ENCODE results near the gene C11orf97. TPM values are rescaled to one million over a fixed set of nuclear protein-coding genes. Genes with fewer than 3 reads are reported as not detected.

Gene C11orf97
- total RNA-seq, 1 experiment from 2014 or later: not detected

DNA sequence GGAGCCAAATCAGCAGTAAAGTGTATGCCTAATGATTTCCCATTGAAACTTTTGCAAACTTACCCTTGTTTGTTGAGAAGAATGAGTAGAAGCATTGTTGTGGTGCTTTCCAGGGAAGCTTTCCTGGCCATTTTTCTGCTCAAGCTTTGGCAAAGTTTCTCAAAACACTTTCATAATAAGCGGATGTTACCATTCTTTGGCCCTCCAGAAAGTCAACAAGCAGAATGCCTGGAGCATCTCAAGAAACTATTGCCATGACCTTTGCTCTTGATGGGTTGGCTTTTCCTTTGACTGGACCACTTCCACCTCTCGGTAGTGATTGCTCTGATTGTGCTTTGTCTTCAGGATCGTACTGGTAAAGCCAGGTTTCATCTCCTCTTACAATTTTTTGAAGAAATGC, 65.6 kb downstream of the C11orf97 start:
- CTCF ChIA-PET: no interaction called here
- DNase-seq (ENCODE audit: low read depth, low spot score) (no peak), ATAC-seq (no peak)
- Histone ChIP-seq H3K9ac (ENCODE audit: low read length) (no peak overlapping the region), H3K36me3 (ENCODE audit: control insufficient read depth in 1 of 2, insufficient read depth in 2 of 2, low read length in 2 of 2) (no peaks in the 10 kb centered on the region), H3K4me3 (replicated peaks in 1 of 2; ENCODE audit: low read depth in 1 of 2, low read length in 2 of 2) (no peak overlapping the region), H3K9me3 (ENCODE audit: control insufficient read depth in 1 of 2, insufficient read depth in 1 of 2, low read depth in 1 of 2, low read length in 2 of 2) (no peaks in the 10 kb centered on the region), H3K79me2 (ENCODE audit: insufficient read depth, low read length) (no peaks in the 10 kb centered on the region), H4K20me1 (ENCODE audit: insufficient read depth) (no peaks in the 10 kb centered on the region), H3K9me2 (ENCODE audit: insufficient read depth) (no peaks in the 10 kb centered on the region), H3K27me3 (ENCODE audit: insufficient read depth, low read length) (no peaks in the 10 kb centered on the region; the same call in 1 of the 2 replicates), H2AFZ (ENCODE audit: low read depth, low read length, poor library complexity, severe bottlenecking) (no peak overlapping the region), H3K4me1 (ENCODE audit: control insufficient read depth in 1 of 2, insufficient read depth in 2 of 2, low read length in 2 of 2) (no peaks in the 10 kb centered on the region), H3K4me2 (ENCODE audit: low read length) (no peak overlapping the region), H3K27ac (ENCODE audit: low read depth, low read length) (no peak overlapping the region)
- POLR2A ChIA-PET: no interaction called here
- BruUV-seq (replicated peaks): no TSS peak
- intact Hi-C loops (cut with micrococcal nuclease): no loop called here
- RAD21 ChIA-PET (ENCODE audit: low non-redundant PET in 1 of 2, low total read pairs in 2 of 2, uncharacterized antibody in 2 of 2, unreplicated experiment in 2 of 2): no interaction called here
- TF ChIP-seq YY1 (IDR thresholded peaks at IDR 0.05; ENCODE audit: extremely low read depth, insufficient replicate concordance, low read depth, low read length): no peak
- TF ChIP-seq, protein P1, sequence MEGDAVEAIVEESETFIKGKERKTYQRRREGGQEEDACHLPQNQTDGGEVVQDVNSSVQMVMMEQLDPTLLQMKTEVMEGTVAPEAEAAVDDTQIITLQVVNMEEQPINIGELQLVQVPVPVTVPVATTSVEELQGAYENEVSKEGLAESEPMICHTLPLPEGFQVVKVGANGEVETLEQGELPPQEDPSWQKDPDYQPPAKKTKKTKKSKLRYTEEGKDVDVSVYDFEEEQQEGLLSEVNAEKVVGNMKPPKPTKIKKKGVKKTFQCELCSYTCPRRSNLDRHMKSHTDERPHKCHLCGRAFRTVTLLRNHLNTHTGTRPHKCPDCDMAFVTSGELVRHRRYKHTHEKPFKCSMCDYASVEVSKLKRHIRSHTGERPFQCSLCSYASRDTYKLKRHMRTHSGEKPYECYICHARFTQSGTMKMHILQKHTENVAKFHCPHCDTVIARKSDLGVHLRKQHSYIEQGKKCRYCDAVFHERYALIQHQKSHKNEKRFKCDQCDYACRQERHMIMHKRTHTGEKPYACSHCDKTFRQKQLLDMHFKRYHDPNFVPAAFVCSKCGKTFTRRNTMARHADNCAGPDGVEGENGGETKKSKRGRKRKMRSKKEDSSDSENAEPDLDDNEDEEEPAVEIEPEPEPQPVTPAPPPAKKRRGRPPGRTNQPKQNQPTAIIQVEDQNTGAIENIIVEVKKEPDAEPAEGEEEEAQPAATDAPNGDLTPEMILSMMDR (IDR thresholded peaks at IDR 0.05 in 2 of 3, conservative IDR thresholded peaks at IDR 0.05 in 1 of 3; ENCODE audit: borderline replicate concordance in 1 of 3, insufficient read depth in 1 of 3, low read depth in 2 of 3, low read length in 2 of 3): no peak
- no peak for TF ChIP-seq EZH2 (IDR thresholded peaks at IDR 0.05)
- TF ChIP-seq REST (IDR thresholded peaks at IDR 0.05; ENCODE audit: low read depth): no peak
- TF ChIP-seq, protein P2, sequence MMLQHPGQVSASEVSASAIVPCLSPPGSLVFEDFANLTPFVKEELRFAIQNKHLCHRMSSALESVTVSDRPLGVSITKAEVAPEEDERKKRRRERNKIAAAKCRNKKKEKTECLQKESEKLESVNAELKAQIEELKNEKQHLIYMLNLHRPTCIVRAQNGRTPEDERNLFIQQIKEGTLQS (IDR thresholded peaks at IDR 0.05): no peak
- no peak for TF ChIP-seq ZNF274 (IDR thresholded peaks at IDR 0.05; ENCODE audit: low read depth, low read length)
- no peak for TF ChIP-seq CBX3 (IDR thresholded peaks at IDR 0.05; ENCODE audit: low read depth)
- no peak for TF ChIP-seq FOSL1 (IDR thresholded peaks at IDR 0.05; ENCODE audit: low read depth)
- TF ChIP-seq POLR2AphosphoS5 (IDR thresholded peaks at IDR 0.05; ENCODE audit: low read depth, low read length): no peak
- TF ChIP-seq ZFX (IDR thresholded peaks at IDR 0.05): no peak
- TF ChIP-seq POLR2A (IDR thresholded peaks at IDR 0.05; ENCODE audit: borderline replicate concordance, extremely low read depth, insufficient read depth, insufficient read length): no peak

MicroRNA genes within 50 kb of the gene (microRNA counts, 767-probe panel; counts per million panel counts)
- microRNA hsa-miR-548l: not detected

Small RNAs within 50 kb of the gene (microRNA-seq; reads per million reads assigned to microRNA genes)
- 33.8 reads per million, percentile 49 among the genes with 10 or more reads in this experiment for gene MIR548L (ENCODE audit: borderline number of aligned reads)

Other genes starting within 250 kb of the C11orf97 start
- gene IZUMO1R, start 207.9 kb upstream of the C11orf97 start, total RNA-seq (2021; ENCODE audit: unreplicated experiment): not detected
- 0.39 TPM for gene GPR83, start 111.0 kb upstream of the C11orf97 start, total RNA-seq (2021; ENCODE audit: unreplicated experiment)
- 20.6 TPM for gene MRE11, start 18.6 kb upstream of the C11orf97 start, total RNA-seq (2021; ENCODE audit: unreplicated experiment)
- 8.2 TPM for gene ANKRD49, start 18.5 kb upstream of the C11orf97 start, total RNA-seq (2021; ENCODE audit: unreplicated experiment)
- gene FUT4, start 31.5 kb downstream of the C11orf97 start, total RNA-seq (2021; ENCODE audit: unreplicated experiment): 5.7 TPM
- 0.34 TPM for gene PIWIL4, start 54.9 kb downstream of the C11orf97 start, total RNA-seq (2021; ENCODE audit: unreplicated experiment)

All from HCT116 (cell line).